Skeletal muscle satellite cell (primary cell): Measurements from ENCODE around the gene AJAP1.
"Not testable (repeated sequence)": the region's sequence is repeated elsewhere in the genome, so short reads cannot be mapped to it uniquely, and the experiment has no call there.

Experiments used
- H3K27me3 ChIP-seq: 2 replicates; pipeline ENCODE4 v1.7.0; 2013; ENCODE audit warnings: low read length; ENCODE audit not compliant: control insufficient read depth, insufficient read depth
- H3K36me3 ChIP-seq: 2 replicates; pipeline ENCODE4 v1.7.0; 2013; ENCODE audit warnings: mild to moderate bottlenecking, control low read depth, low read length; ENCODE audit not compliant: insufficient read depth
- H3K4me1 ChIP-seq: 2 replicates; pipeline ENCODE4 v1.7.0; 2013; ENCODE audit warnings: low read length; ENCODE audit not compliant: control insufficient read depth, insufficient read depth
- H3K4me2 ChIP-seq: 2 replicates; pipeline ENCODE4 v1.7.0; 2013; ENCODE audit warnings: mild to moderate bottlenecking, low read length
- H3K4me3 ChIP-seq: 2 replicates; pipeline ENCODE4 v1.7.0; 2013; ENCODE audit warnings: low read length
- H3K9ac ChIP-seq: 2 replicates; pipeline ENCODE4 v1.7.0; 2013; ENCODE audit warnings: mild to moderate bottlenecking, low read depth, low read length, moderate library complexity
- H3K9me3 ChIP-seq: replicated peaks from 2 replicates; pipeline ENCODE4 v1.7.0; 2013; ENCODE audit warnings: mild to moderate bottlenecking, control low read depth, low read length

The AJAP1 gene

GRCh38 chr1:4661595-4661917, 7.1 kb downstream of the AJAP1 start:
- H3K4me3 ChIP-seq: no peak overlapping the region
- peaks cover 5% of the 10 kb centered on the region for H3K9me3 ChIP-seq
- no peaks in the 10 kb centered on the region for H3K4me1 ChIP-seq
- H3K27me3 ChIP-seq: peaks cover 3% of the 10 kb centered on the region
- no peak overlapping the region for H3K4me2 ChIP-seq
- H3K9ac ChIP-seq: no peak overlapping the region
- no peaks in the 10 kb centered on the region for H3K36me3 ChIP-seq

GRCh38 chr1:4662168-4662567, 7.8 kb downstream of the AJAP1 start:
- Histone ChIP-seq H3K4me1 (no peaks in the 10 kb centered on the region), H3K4me2 (no peak overlapping the region), H3K9ac (no peak overlapping the region), H3K36me3 (no peaks in the 10 kb centered on the region), H3K9me3 (peaks cover 6% of the 10 kb centered on the region), H3K27me3 (no peaks in the 10 kb centered on the region), H3K4me3 (no peak overlapping the region)

- H3K4me1 ChIP-seq: no peaks in the 10 kb centered on the region
- H3K4me2 ChIP-seq: no peak overlapping the region
- no peak overlapping the region for H3K9ac ChIP-seq
- H3K36me3 ChIP-seq: no peaks in the 10 kb centered on the region
- no peaks in the 10 kb centered on the region for H3K27me3 ChIP-seq
- H3K9me3 ChIP-seq: peaks cover 11% of the 10 kb centered on the region
- no peak overlapping the region for H3K4me3 ChIP-seq
Measured at GRCh38 chr1:4662723-4663122, 8.3 kb downstream of the AJAP1 start.

- Histone ChIP-seq H3K4me3 (no peak overlapping the region), H3K4me2 (no peak overlapping the region), H3K9ac (no peak overlapping the region), H3K27me3 (no peaks in the 10 kb centered on the region), H3K36me3 (no peaks in the 10 kb centered on the region), H3K4me1 (no peaks in the 10 kb centered on the region), H3K9me3 (peaks cover 11% of the 10 kb centered on the region)
Measured at GRCh38 chr1:4664095-4664494, 9.7 kb downstream of the AJAP1 start.

GRCh38 chr1:4664606-4665005, 10.2 kb downstream of the AJAP1 start:
- H3K4me3 ChIP-seq: no peak overlapping the region
- no peaks in the 10 kb centered on the region for H3K27me3 ChIP-seq
- peaks cover 11% of the 10 kb centered on the region for H3K9me3 ChIP-seq
- H3K36me3 ChIP-seq: no peaks in the 10 kb centered on the region
- H3K4me2 ChIP-seq: no peak overlapping the region
- no peaks in the 10 kb centered on the region for H3K4me1 ChIP-seq
- H3K9ac ChIP-seq: no peak overlapping the region

- Histone ChIP-seq H3K27me3 (no peaks in the 10 kb centered on the region), H3K4me3 (no peak overlapping the region), H3K4me1 (no peaks in the 10 kb centered on the region), H3K9me3 (peaks cover 11% of the 10 kb centered on the region), H3K4me2 (no peak overlapping the region), H3K36me3 (no peaks in the 10 kb centered on the region), H3K9ac (no peak overlapping the region)
Measured at GRCh38 chr1:4665456-4665855, 11.0 kb downstream of the AJAP1 start.

- H3K9ac ChIP-seq, H3K4me3 ChIP-seq, H3K4me1 ChIP-seq, H3K36me3 ChIP-seq, H3K27me3 ChIP-seq, H3K4me2 ChIP-seq: not testable (repeated sequence)
- peaks cover 14% of the 10 kb centered on the region for H3K9me3 ChIP-seq
Measured at GRCh38 chr1:4666683-4667082, 12.3 kb downstream of the AJAP1 start.

GRCh38 chr1:4668743-4669700, 14.6 kb downstream of the AJAP1 start:
- Histone ChIP-seq H3K9ac (no peak overlapping the region), H3K4me2 (no peak overlapping the region), H3K27me3 (no peaks in the 10 kb centered on the region), H3K4me1 (no peaks in the 10 kb centered on the region), H3K36me3 (no peaks in the 10 kb centered on the region), H3K4me3 (no peak overlapping the region), H3K9me3 (peaks cover 14% of the 10 kb centered on the region)

- Histone ChIP-seq H3K4me2 (no peak overlapping the region), H3K4me1 (no peaks in the 10 kb centered on the region), H3K27me3 (no peaks in the 10 kb centered on the region), H3K9ac (no peak overlapping the region), H3K4me3 (no peak overlapping the region), H3K9me3 (peaks cover 14% of the 10 kb centered on the region), H3K36me3 (no peaks in the 10 kb centered on the region)
Measured at GRCh38 chr1:4670265-4670664, 15.9 kb downstream of the AJAP1 start.

GRCh38 chr1:4671828-4672227, 17.4 kb downstream of the AJAP1 start:
- peaks cover 13% of the 10 kb centered on the region for H3K9me3 ChIP-seq
- H3K27me3 ChIP-seq: no peaks in the 10 kb centered on the region
- H3K4me3 ChIP-seq: no peak overlapping the region
- H3K9ac ChIP-seq: no peak overlapping the region
- H3K36me3 ChIP-seq: no peaks in the 10 kb centered on the region
- no peak overlapping the region for H3K4me2 ChIP-seq
- no peaks in the 10 kb centered on the region for H3K4me1 ChIP-seq

- H3K4me3 ChIP-seq: no peak overlapping the region
- H3K27me3 ChIP-seq: no peaks in the 10 kb centered on the region
- H3K4me2 ChIP-seq: no peak overlapping the region
- H3K4me1 ChIP-seq: no peaks in the 10 kb centered on the region
- H3K9me3 ChIP-seq: peaks cover 7% of the 10 kb centered on the region
- H3K36me3 ChIP-seq: no peaks in the 10 kb centered on the region
- no peak overlapping the region for H3K9ac ChIP-seq
Measured at GRCh38 chr1:4673494-4673893, 19.1 kb downstream of the AJAP1 start.

GRCh38 chr1:4674117-4674516, 19.7 kb downstream of the AJAP1 start:
- no peaks in the 10 kb centered on the region for H3K27me3 ChIP-seq
- H3K4me3 ChIP-seq: no peak overlapping the region
- H3K4me1 ChIP-seq: no peaks in the 10 kb centered on the region
- no peak overlapping the region for H3K4me2 ChIP-seq
- H3K9ac ChIP-seq: no peak overlapping the region
- H3K9me3 ChIP-seq: peaks cover 7% of the 10 kb centered on the region
- H3K36me3 ChIP-seq: no peaks in the 10 kb centered on the region
